ENCODE measurements around the gene URB1.

- TF ChIP-seq CTCF (IDR thresholded peaks at IDR 0.05) (no peak), POLR2A (IDR thresholded peaks at IDR 0.05) (no peak)
Measured at GRCh38 chr21:32359719-32360260, 33.0 kb downstream of the URB1 start.
